ENCODE measurements around the gene PTPRC.

Gene PTPRC

GRCh38 chr1:198623752-198624647 lies 14.8 kb upstream of the PTPRC start:
- no peaks in the 10 kb centered on the region for H3K4me1 ChIP-seq (ENCODE audit: control insufficient read depth, insufficient read depth, low read length)
- H3K9ac ChIP-seq (ENCODE audit: low read length), result no peak overlapping the region
- no peaks in the 10 kb centered on the region for H3K36me3 ChIP-seq (ENCODE audit: control insufficient read depth, insufficient read depth, low read length)
- no peak overlapping the region for H3K27ac ChIP-seq (ENCODE audit: low read depth, low read length)
- no peak overlapping the region for H3K4me3 ChIP-seq (ENCODE audit: low read length)
- no peaks in the 10 kb centered on the region for H3K27me3 ChIP-seq (ENCODE audit: control insufficient read depth, insufficient read depth, low read length)

GRCh38 chr1:198624648-198624980 lies 14.2 kb upstream of the PTPRC start:
- no peak overlapping the region for H3K9ac ChIP-seq (ENCODE audit: low read length)
- H3K4me1 ChIP-seq (ENCODE audit: control insufficient read depth, insufficient read depth, low read length), result no peaks in the 10 kb centered on the region
- no peaks in the 10 kb centered on the region for H3K27me3 ChIP-seq (ENCODE audit: control insufficient read depth, insufficient read depth, low read length)
- H3K27ac ChIP-seq (ENCODE audit: low read depth, low read length), result no peak overlapping the region
- no peaks in the 10 kb centered on the region for H3K36me3 ChIP-seq (ENCODE audit: control insufficient read depth, insufficient read depth, low read length)
- no peak overlapping the region for H3K4me3 ChIP-seq (ENCODE audit: low read length)

GRCh38 chr1:198627436-198628066 lies 11.3 kb upstream of the PTPRC start:
- Histone ChIP-seq H3K4me3 (ENCODE audit: low read length) (no peak overlapping the region), H3K27ac (ENCODE audit: low read depth, low read length) (no peak overlapping the region), H3K9ac (ENCODE audit: low read length) (no peak overlapping the region), H3K36me3 (ENCODE audit: control insufficient read depth, insufficient read depth, low read length) (no peaks in the 10 kb centered on the region), H3K27me3 (ENCODE audit: control insufficient read depth, insufficient read depth, low read length) (no peaks in the 10 kb centered on the region), H3K4me1 (ENCODE audit: control insufficient read depth, insufficient read depth, low read length) (no peaks in the 10 kb centered on the region)

- Histone ChIP-seq H3K9ac (ENCODE audit: low read length) (no peak overlapping the region), H3K4me3 (ENCODE audit: low read length) (no peak overlapping the region), H3K4me1 (ENCODE audit: control insufficient read depth, insufficient read depth, low read length) (no peaks in the 10 kb centered on the region), H3K36me3 (ENCODE audit: control insufficient read depth, insufficient read depth, low read length) (no peaks in the 10 kb centered on the region), H3K27ac (ENCODE audit: low read depth, low read length) (no peak overlapping the region), H3K27me3 (ENCODE audit: control insufficient read depth, insufficient read depth, low read length) (no peaks in the 10 kb centered on the region)
These were observed 10.8 kb upstream of the PTPRC start for GRCh38 chr1:198628067-198628455.

- Histone ChIP-seq H3K4me3 (ENCODE audit: low read length) (no peak overlapping the region), H3K9ac (ENCODE audit: low read length) (no peak overlapping the region), H3K27ac (ENCODE audit: low read depth, low read length) (no peak overlapping the region), H3K27me3 (ENCODE audit: control insufficient read depth, insufficient read depth, low read length) (no peaks in the 10 kb centered on the region), H3K4me1 (ENCODE audit: control insufficient read depth, insufficient read depth, low read length) (no peaks in the 10 kb centered on the region), H3K36me3 (ENCODE audit: control insufficient read depth, insufficient read depth, low read length) (no peaks in the 10 kb centered on the region)
These were observed 9.2 kb upstream of the PTPRC start for GRCh38 chr1:198629610-198630009.

GRCh38 chr1:198630863-198631262 lies 8.0 kb upstream of the PTPRC start:
- Histone ChIP-seq H3K4me1 (ENCODE audit: control insufficient read depth, insufficient read depth, low read length) (no peaks in the 10 kb centered on the region), H3K36me3 (ENCODE audit: control insufficient read depth, insufficient read depth, low read length) (no peaks in the 10 kb centered on the region), H3K9ac (ENCODE audit: low read length) (no peak overlapping the region), H3K4me3 (ENCODE audit: low read length) (no peak overlapping the region), H3K27me3 (ENCODE audit: control insufficient read depth, insufficient read depth, low read length) (no peaks in the 10 kb centered on the region), H3K27ac (ENCODE audit: low read depth, low read length) (no peak overlapping the region)

- no peak overlapping the region for H3K27ac ChIP-seq (ENCODE audit: low read depth, low read length)
- no peaks in the 10 kb centered on the region for H3K27me3 ChIP-seq (ENCODE audit: control insufficient read depth, insufficient read depth, low read length)
- H3K4me3 ChIP-seq (ENCODE audit: low read length), result no peak overlapping the region
- no peak overlapping the region for H3K9ac ChIP-seq (ENCODE audit: low read length)
- H3K4me1 ChIP-seq (ENCODE audit: control insufficient read depth, insufficient read depth, low read length), result no peaks in the 10 kb centered on the region
- no peaks in the 10 kb centered on the region for H3K36me3 ChIP-seq (ENCODE audit: control insufficient read depth, insufficient read depth, low read length)
These were observed 7.5 kb upstream of the PTPRC start for GRCh38 chr1:198631292-198631691.

GRCh38 chr1:198632007-198632406 lies 6.8 kb upstream of the PTPRC start:
- no peak overlapping the region for H3K4me3 ChIP-seq (ENCODE audit: low read length)
- H3K27ac ChIP-seq (ENCODE audit: low read depth, low read length), result no peak overlapping the region
- no peaks in the 10 kb centered on the region for H3K4me1 ChIP-seq (ENCODE audit: control insufficient read depth, insufficient read depth, low read length)
- H3K27me3 ChIP-seq (ENCODE audit: control insufficient read depth, insufficient read depth, low read length), result no peaks in the 10 kb centered on the region
- no peak overlapping the region for H3K9ac ChIP-seq (ENCODE audit: low read length)
- H3K36me3 ChIP-seq (ENCODE audit: control insufficient read depth, insufficient read depth, low read length), result no peaks in the 10 kb centered on the region

GRCh38 chr1:198633675-198634121 lies 5.1 kb upstream of the PTPRC start:
- Histone ChIP-seq H3K36me3 (ENCODE audit: control insufficient read depth, insufficient read depth, low read length) (no peaks in the 10 kb centered on the region), H3K4me3 (ENCODE audit: low read length) (no peak overlapping the region), H3K4me1 (ENCODE audit: control insufficient read depth, insufficient read depth, low read length) (no peaks in the 10 kb centered on the region), H3K27ac (ENCODE audit: low read depth, low read length) (no peak overlapping the region), H3K9ac (ENCODE audit: low read length) (no peak overlapping the region), H3K27me3 (ENCODE audit: control insufficient read depth, insufficient read depth, low read length) (no peaks in the 10 kb centered on the region)

GRCh38 chr1:198635964-198636363 lies 2.9 kb upstream of the PTPRC start:
- Histone ChIP-seq H3K4me1 (ENCODE audit: control insufficient read depth, insufficient read depth, low read length) (no peaks in the 10 kb centered on the region), H3K27ac (ENCODE audit: low read depth, low read length) (no peak overlapping the region), H3K9ac (ENCODE audit: low read length) (no peak overlapping the region), H3K36me3 (ENCODE audit: control insufficient read depth, insufficient read depth, low read length) (no peaks in the 10 kb centered on the region), H3K27me3 (ENCODE audit: control insufficient read depth, insufficient read depth, low read length) (no peaks in the 10 kb centered on the region), H3K4me3 (ENCODE audit: low read length) (no peak overlapping the region)

- H3K4me1 ChIP-seq (ENCODE audit: control insufficient read depth, insufficient read depth, low read length), result no peaks in the 10 kb centered on the region
- no peak overlapping the region for H3K27ac ChIP-seq (ENCODE audit: low read depth, low read length)
- H3K36me3 ChIP-seq (ENCODE audit: control insufficient read depth, insufficient read depth, low read length), result no peaks in the 10 kb centered on the region
- no peaks in the 10 kb centered on the region for H3K27me3 ChIP-seq (ENCODE audit: control insufficient read depth, insufficient read depth, low read length)
- no peak overlapping the region for H3K4me3 ChIP-seq (ENCODE audit: low read length)
- H3K9ac ChIP-seq (ENCODE audit: low read length), result no peak overlapping the region
These were observed 2.4 kb upstream of the PTPRC start for GRCh38 chr1:198636391-198636790.

GRCh38 chr1:198637157-198637556 lies 1.7 kb upstream of the PTPRC start:
- H3K4me3 ChIP-seq (ENCODE audit: low read length), result no peak overlapping the region
- no peaks in the 10 kb centered on the region for H3K36me3 ChIP-seq (ENCODE audit: control insufficient read depth, insufficient read depth, low read length)
- H3K4me1 ChIP-seq (ENCODE audit: control insufficient read depth, insufficient read depth, low read length), result no peaks in the 10 kb centered on the region
- H3K27ac ChIP-seq (ENCODE audit: low read depth, low read length), result no peak overlapping the region
- no peak overlapping the region for H3K9ac ChIP-seq (ENCODE audit: low read length)
- no peaks in the 10 kb centered on the region for H3K27me3 ChIP-seq (ENCODE audit: control insufficient read depth, insufficient read depth, low read length)

Data from rectal smooth muscle tissue (tissue), 1 donor.